Lower leg skin (tissue), 3 donors: ENCODE data around the gene MAP2K1.

Source experiments
- POLR2A ChIP-seq, 2 donors: fragments of 450-650 bp; IDR thresholded peaks; one replicate each; pipeline ENCODE4 v1.6.1; 2016 to 2017; ENCODE audit warnings: antibody characterized with exemption in 2 of 2, mild to moderate bottlenecking in 1 of 2, moderate library complexity in 1 of 2
- TF ChIP-seq, protein P1 (sequence below), 3 donors: fragments of 450-650 bp; IDR thresholded peaks; one replicate each; pipeline ENCODE4 v1.5.1; 2016; ENCODE audit warnings: antibody characterized with exemption in 3 of 3, mild to moderate bottlenecking in 3 of 3, moderate library complexity in 2 of 3

DNA sequence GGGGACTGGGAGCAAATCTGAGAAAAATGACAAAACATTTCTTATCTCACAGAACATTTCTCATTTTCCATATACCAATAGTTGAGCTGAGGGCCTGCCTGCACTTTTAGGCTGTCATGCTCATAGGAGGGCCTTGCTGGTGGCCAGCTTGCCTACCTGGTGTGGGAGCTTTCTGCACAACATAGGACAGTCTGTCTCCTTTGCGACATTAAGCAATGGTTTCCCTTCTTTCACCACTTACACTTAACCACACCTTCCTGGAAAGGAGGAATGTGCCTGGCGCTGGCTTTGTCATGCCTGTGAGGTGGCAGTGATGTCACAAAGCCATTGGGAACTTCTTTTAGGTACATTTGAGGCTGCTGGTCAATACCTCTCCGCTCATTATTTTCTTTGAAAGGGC, 105.1 kb downstream of the MAP2K1 start:
- TF ChIP-seq, protein P1, sequence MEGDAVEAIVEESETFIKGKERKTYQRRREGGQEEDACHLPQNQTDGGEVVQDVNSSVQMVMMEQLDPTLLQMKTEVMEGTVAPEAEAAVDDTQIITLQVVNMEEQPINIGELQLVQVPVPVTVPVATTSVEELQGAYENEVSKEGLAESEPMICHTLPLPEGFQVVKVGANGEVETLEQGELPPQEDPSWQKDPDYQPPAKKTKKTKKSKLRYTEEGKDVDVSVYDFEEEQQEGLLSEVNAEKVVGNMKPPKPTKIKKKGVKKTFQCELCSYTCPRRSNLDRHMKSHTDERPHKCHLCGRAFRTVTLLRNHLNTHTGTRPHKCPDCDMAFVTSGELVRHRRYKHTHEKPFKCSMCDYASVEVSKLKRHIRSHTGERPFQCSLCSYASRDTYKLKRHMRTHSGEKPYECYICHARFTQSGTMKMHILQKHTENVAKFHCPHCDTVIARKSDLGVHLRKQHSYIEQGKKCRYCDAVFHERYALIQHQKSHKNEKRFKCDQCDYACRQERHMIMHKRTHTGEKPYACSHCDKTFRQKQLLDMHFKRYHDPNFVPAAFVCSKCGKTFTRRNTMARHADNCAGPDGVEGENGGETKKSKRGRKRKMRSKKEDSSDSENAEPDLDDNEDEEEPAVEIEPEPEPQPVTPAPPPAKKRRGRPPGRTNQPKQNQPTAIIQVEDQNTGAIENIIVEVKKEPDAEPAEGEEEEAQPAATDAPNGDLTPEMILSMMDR (IDR thresholded peaks at IDR 0.05), result no peak
- no peak for TF ChIP-seq POLR2A (IDR thresholded peaks at IDR 0.05)
